Measurements from ENCODE around the gene MCTP1. TPM values are rescaled to one million over a fixed set of nuclear protein-coding genes. Genes with fewer than 3 reads are reported as not detected.

MCTP1 gene
- total RNA-seq, 1 donor from 2014 or later: 3.7 TPM

GRCh38 chr5:95050708-95051107, 234.2 kb downstream of the MCTP1 start:
- no peaks in the 10 kb centered on the region for H3K79me2 ChIP-seq (ENCODE audit: low read depth)
- no peaks in the 10 kb centered on the region for H3K27me3 ChIP-seq
- H3K27ac ChIP-seq: no peak overlapping the region
- no peak overlapping the region for H2AFZ ChIP-seq (replicated peaks)
- H3K4me3 ChIP-seq: no peak overlapping the region
- H4K20me1 ChIP-seq (ENCODE audit: low read depth): no peaks in the 10 kb centered on the region
- H3F3A ChIP-seq (ENCODE audit: low read depth): no peaks in the 10 kb centered on the region
- H3K9ac ChIP-seq: no peak overlapping the region
- Mint-ChIP-seq H3K36me3 (no peaks in the 10 kb centered on the region), H3K4me3 (no peak overlapping the region), H3K27me3 (ENCODE audit: insufficient read depth, low read depth) (no peaks in the 10 kb centered on the region), H3K9me3 (no peaks in the 10 kb centered on the region), H3K27ac (no peak overlapping the region), H3K4me1 (peaks cover 6% of the 10 kb centered on the region)
- no peak for DNase-seq (ENCODE audit: low spot score)
- H3K4me1 ChIP-seq: no peaks in the 10 kb centered on the region
- no peak overlapping the region for H3K4me2 ChIP-seq
- no peak for TF ChIP-seq EZH2 (IDR thresholded peaks at IDR 0.05)
- no peak for TF ChIP-seq EZH2phosphoT487 (IDR thresholded peaks at IDR 0.05)
- no peak for TF ChIP-seq CTCF (IDR thresholded peaks at IDR 0.05)
- H3K9me3 ChIP-seq (ENCODE audit: low read depth): no peaks in the 10 kb centered on the region
- no peaks in the 10 kb centered on the region for H3K36me3 ChIP-seq

- no peak overlapping the region for H3K4me3 Mint-ChIP-seq
Observed at GRCh38 chr5:95048628-95049027, 236.3 kb downstream of the MCTP1 start.

GRCh38 chr5:95045181-95045965, 239.5 kb downstream of the MCTP1 start:
- H2AFZ ChIP-seq (replicated peaks): no peak overlapping the region
- no peaks in the 10 kb centered on the region for H3K36me3 Mint-ChIP-seq
- H3K36me3 ChIP-seq: no peaks in the 10 kb centered on the region
- TF ChIP-seq CTCF (IDR thresholded peaks at IDR 0.05): no peak
- TF ChIP-seq EZH2 (IDR thresholded peaks at IDR 0.05): no peak
- no peak for TF ChIP-seq EZH2phosphoT487 (IDR thresholded peaks at IDR 0.05)
- no peaks in the 10 kb centered on the region for H3K4me1 ChIP-seq
- H3K9me3 Mint-ChIP-seq: no peaks in the 10 kb centered on the region
- H3K9me3 ChIP-seq (ENCODE audit: low read depth): no peaks in the 10 kb centered on the region
- H3K4me1 Mint-ChIP-seq: peaks cover 23% of the 10 kb centered on the region
- no peaks in the 10 kb centered on the region for H3K79me2 ChIP-seq (ENCODE audit: low read depth)
- no peak overlapping the region for H3K9ac ChIP-seq
- no peaks in the 10 kb centered on the region for H3K27me3 ChIP-seq
- no peak overlapping the region for H3K4me2 ChIP-seq
- H3K27ac ChIP-seq: no peak overlapping the region
- DNase-seq (ENCODE audit: low spot score): no peak
- no peaks in the 10 kb centered on the region for H3K27me3 Mint-ChIP-seq (ENCODE audit: insufficient read depth, low read depth)
- H3K4me3 Mint-ChIP-seq: no peak overlapping the region
- H3F3A ChIP-seq (ENCODE audit: low read depth): no peaks in the 10 kb centered on the region
- no peak overlapping the region for H3K4me3 ChIP-seq
- no peak overlapping the region for H3K27ac Mint-ChIP-seq
- no peaks in the 10 kb centered on the region for H4K20me1 ChIP-seq (ENCODE audit: low read depth)

More at GRCh38 chr5:95048628-95049027, 236.3 kb downstream of the MCTP1 start:
- Mint-ChIP-seq H3K4me1 (peaks cover 20% of the 10 kb centered on the region), H3K36me3 (no peaks in the 10 kb centered on the region), H3K27ac (no peak overlapping the region), H3K9me3 (no peaks in the 10 kb centered on the region), H3K27me3 (ENCODE audit: insufficient read depth, low read depth) (no peaks in the 10 kb centered on the region)
- Histone ChIP-seq H3K27me3 (no peaks in the 10 kb centered on the region), H3F3A (ENCODE audit: low read depth) (no peaks in the 10 kb centered on the region), H3K9ac (no peak overlapping the region), H3K79me2 (ENCODE audit: low read depth) (no peaks in the 10 kb centered on the region), H3K4me1 (no peaks in the 10 kb centered on the region), H3K4me3 (no peak overlapping the region), H3K27ac (no peak overlapping the region), H4K20me1 (ENCODE audit: low read depth) (no peaks in the 10 kb centered on the region), H3K4me2 (no peak overlapping the region), H3K9me3 (ENCODE audit: low read depth) (no peaks in the 10 kb centered on the region), H3K36me3 (no peaks in the 10 kb centered on the region), H2AFZ (replicated peaks) (no peak overlapping the region)
- TF ChIP-seq EZH2 (IDR thresholded peaks at IDR 0.05) (no peak), EZH2phosphoT487 (IDR thresholded peaks at IDR 0.05) (no peak), CTCF (IDR thresholded peaks at IDR 0.05) (no peak)
- no peak for DNase-seq (ENCODE audit: low spot score)

All from neural progenitor cell (in vitro differentiated cells).